ENCODE results near the gene CYREN.

GRCh38 chr7:135165862-135166261 lies 4.6 kb downstream of the CYREN start:
- TF ChIP-seq CTCF (IDR thresholded peaks at IDR 0.05; ENCODE audit: low read depth, low read length, poor library complexity, severe bottlenecking) (no peak), EZH2phosphoT487 (IDR thresholded peaks at IDR 0.05; ENCODE audit: borderline replicate concordance, low read length) (no peak)
